SK-N-SH treated with all-trans-retinoic acid at 6 μM for 48 hours (cell line): Measurements from ENCODE around the gene NKTR.

ENCODE experiments used
- ARNTL ChIP-seq: fragments of 450-650 bp; formaldehyde crosslinking; IDR thresholded peaks from 2 replicates; pipeline ENCODE4 v1.5.0; 2020; ENCODE audit warnings: low read depth, mild to moderate bottlenecking, moderate library complexity, borderline replicate concordance
- CREB5 ChIP-seq: fragments of 250-450 bp; sonication (Bioruptor Pico); IDR thresholded peaks from 2 replicates; pipeline ENCODE4 v1.5.1; 2020; ENCODE audit warnings: low read depth, mild to moderate bottlenecking, moderate library complexity
- GLIS3 ChIP-seq: fragments of 250-450 bp; sonication (Bioruptor Pico); IDR thresholded peaks from 2 replicates; pipeline ENCODE4 v1.5.0; 2020; ENCODE audit warnings: mild to moderate bottlenecking, moderate library complexity
- POU6F1 ChIP-seq: fragments of 250-450 bp; sonication (Bioruptor Pico); IDR thresholded peaks from 2 replicates; pipeline ENCODE4 v1.8.0; 2021; ENCODE audit warnings: low read depth, mild to moderate bottlenecking, moderate library complexity, borderline replicate concordance
- PPARA ChIP-seq: fragments of 250-450 bp; sonication (Bioruptor Pico); IDR thresholded peaks from 2 replicates; pipeline ENCODE4 v1.5.0; 2020; ENCODE audit warnings: mild to moderate bottlenecking, borderline replicate concordance
- RARB ChIP-seq: fragments of 250-450 bp; sonication (Bioruptor Pico); IDR thresholded peaks from 2 replicates; pipeline ENCODE4 v1.8.0; 2021; ENCODE audit warnings: mild to moderate bottlenecking, moderate library complexity
- SNAI2 ChIP-seq: fragments of 250-450 bp; sonication (Bioruptor Pico); IDR thresholded peaks from 2 replicates; pipeline ENCODE4 v1.5.0; 2020; ENCODE audit warnings: mild to moderate bottlenecking, moderate library complexity
- TCF4 ChIP-seq: fragments of 250-450 bp; sonication (Bioruptor Pico); IDR thresholded peaks from 2 replicates; pipeline ENCODE4 v1.8.0; 2021; ENCODE audit warnings: mild to moderate bottlenecking, moderate library complexity, borderline replicate concordance
- TSHZ2 ChIP-seq: fragments of 250-450 bp; sonication (Bioruptor Pico); IDR thresholded peaks from 2 replicates; pipeline ENCODE4 v1.5.0; 2020; ENCODE audit warnings: mild to moderate bottlenecking, moderate library complexity
- TF ChIP-seq, protein P1 (sequence below): fragments of 250-450 bp; sonication (Bioruptor Pico); IDR thresholded peaks from 2 replicates; pipeline ENCODE4 v1.8.0; 2020; ENCODE audit warnings: mild to moderate bottlenecking, moderate library complexity, borderline replicate concordance

GRCh38 chr3:42605546-42606173 lies 5.2 kb downstream of the NKTR start:
- TF ChIP-seq POU6F1 (CRISPR knock-in tag) (no peak), SNAI2 (CRISPR knock-in tag) (no peak), PPARA (CRISPR knock-in tag) (no peak), CREB5 (CRISPR knock-in tag) (no peak), ARNTL (CRISPR knock-in tag) (no peak), TSHZ2 (CRISPR knock-in tag) (no peak), TCF4 (no peak), RARB (no peak), GLIS3 (CRISPR knock-in tag) (no peak)
- TF ChIP-seq, protein P1, sequence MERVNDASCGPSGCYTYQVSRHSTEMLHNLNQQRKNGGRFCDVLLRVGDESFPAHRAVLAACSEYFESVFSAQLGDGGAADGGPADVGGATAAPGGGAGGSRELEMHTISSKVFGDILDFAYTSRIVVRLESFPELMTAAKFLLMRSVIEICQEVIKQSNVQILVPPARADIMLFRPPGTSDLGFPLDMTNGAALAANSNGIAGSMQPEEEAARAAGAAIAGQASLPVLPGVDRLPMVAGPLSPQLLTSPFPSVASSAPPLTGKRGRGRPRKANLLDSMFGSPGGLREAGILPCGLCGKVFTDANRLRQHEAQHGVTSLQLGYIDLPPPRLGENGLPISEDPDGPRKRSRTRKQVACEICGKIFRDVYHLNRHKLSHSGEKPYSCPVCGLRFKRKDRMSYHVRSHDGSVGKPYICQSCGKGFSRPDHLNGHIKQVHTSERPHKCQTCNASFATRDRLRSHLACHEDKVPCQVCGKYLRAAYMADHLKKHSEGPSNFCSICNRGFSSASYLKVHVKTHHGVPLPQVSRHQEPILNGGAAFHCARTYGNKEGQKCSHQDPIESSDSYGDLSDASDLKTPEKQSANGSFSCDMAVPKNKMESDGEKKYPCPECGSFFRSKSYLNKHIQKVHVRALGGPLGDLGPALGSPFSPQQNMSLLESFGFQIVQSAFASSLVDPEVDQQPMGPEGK (CRISPR knock-in tag): no peak
